ENCODE data around the gene ZNF285. TPM values are rescaled to one million over a fixed set of nuclear protein-coding genes. Genes with fewer than 3 reads are reported as not detected.

The ZNF285 gene
- total RNA-seq, 1 experiment from 2014 or later = not detected

DNA sequence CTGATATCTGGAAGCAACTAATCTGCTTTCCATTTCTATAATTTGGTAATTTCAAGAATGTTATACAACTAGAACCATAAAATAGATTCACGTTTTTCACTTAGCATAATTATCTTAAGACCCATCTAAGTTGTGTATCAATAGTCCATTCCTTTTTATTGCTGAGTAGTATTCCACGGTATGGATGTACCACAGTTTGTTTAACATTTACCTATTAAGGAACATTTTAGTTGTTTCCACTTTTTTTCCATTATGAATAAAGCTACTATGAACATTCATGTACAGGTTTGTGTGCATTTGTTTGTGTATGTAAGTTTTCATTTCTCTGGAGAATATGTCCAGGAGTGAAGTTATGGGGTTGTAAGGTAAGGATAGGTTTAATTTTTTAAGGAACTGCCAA, 26.6 kb downstream of the ZNF285 start (continued):
- TF ChIP-seq, protein P1, sequence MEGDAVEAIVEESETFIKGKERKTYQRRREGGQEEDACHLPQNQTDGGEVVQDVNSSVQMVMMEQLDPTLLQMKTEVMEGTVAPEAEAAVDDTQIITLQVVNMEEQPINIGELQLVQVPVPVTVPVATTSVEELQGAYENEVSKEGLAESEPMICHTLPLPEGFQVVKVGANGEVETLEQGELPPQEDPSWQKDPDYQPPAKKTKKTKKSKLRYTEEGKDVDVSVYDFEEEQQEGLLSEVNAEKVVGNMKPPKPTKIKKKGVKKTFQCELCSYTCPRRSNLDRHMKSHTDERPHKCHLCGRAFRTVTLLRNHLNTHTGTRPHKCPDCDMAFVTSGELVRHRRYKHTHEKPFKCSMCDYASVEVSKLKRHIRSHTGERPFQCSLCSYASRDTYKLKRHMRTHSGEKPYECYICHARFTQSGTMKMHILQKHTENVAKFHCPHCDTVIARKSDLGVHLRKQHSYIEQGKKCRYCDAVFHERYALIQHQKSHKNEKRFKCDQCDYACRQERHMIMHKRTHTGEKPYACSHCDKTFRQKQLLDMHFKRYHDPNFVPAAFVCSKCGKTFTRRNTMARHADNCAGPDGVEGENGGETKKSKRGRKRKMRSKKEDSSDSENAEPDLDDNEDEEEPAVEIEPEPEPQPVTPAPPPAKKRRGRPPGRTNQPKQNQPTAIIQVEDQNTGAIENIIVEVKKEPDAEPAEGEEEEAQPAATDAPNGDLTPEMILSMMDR (IDR thresholded peaks at IDR 0.05 in 2 of 3, conservative IDR thresholded peaks at IDR 0.05 in 1 of 3; ENCODE audit: borderline replicate concordance in 1 of 3, insufficient read depth in 1 of 3, low read depth in 2 of 3, low read length in 2 of 3) = no peak
- TF ChIP-seq YY1 (IDR thresholded peaks at IDR 0.05; ENCODE audit: extremely low read depth, insufficient replicate concordance, low read depth, low read length) (no peak), SP1 (IDR thresholded peaks at IDR 0.05; ENCODE audit: low read depth) (no peak), SIN3A (IDR thresholded peaks at IDR 0.05; ENCODE audit: low read depth) (no peak)
- TF ChIP-seq, protein P2, sequence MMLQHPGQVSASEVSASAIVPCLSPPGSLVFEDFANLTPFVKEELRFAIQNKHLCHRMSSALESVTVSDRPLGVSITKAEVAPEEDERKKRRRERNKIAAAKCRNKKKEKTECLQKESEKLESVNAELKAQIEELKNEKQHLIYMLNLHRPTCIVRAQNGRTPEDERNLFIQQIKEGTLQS (IDR thresholded peaks at IDR 0.05) = no peak
- TF ChIP-seq, protein P3, sequence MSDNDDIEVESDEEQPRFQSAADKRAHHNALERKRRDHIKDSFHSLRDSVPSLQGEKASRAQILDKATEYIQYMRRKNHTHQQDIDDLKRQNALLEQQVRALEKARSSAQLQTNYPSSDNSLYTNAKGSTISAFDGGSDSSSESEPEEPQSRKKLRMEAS (IDR thresholded peaks at IDR 0.05) = no peak

DNA sequence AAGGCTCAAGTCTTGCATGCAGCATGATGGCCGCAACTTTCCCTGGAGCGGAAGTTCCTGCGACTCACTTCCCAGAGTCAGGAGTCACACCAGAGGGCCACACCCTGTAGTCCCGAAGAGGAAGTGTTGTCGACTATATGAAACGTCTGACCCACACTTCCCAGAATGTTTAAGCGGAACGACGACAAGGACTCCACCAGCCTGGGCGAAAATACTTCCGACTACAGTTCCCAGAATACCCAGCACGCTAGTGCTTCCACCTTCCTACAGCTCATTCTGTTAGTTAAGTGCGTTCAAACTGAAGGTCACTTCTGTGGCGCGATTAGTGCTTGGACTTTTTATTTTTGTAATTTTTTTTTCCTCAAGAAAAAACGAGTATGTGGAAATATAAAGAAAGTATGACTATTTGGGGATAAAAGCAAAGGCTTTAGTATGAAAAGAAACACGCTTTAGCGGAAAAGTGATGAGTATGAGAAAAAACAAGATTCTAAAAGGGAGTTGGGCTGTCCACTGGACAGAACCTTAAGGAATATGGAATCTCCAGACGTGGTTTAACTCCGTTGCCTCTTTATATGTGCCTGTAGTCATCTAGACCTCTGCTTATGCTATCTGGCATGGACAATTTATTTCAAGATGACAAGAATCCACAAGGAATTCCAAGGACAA, 29.5 kb downstream of the ZNF285 start:
- Histone ChIP-seq H4K20me1 (ENCODE audit: insufficient read depth) (no peaks in the 10 kb centered on the region), H3K9me3 (ENCODE audit: control insufficient read depth in 1 of 2, insufficient read depth in 1 of 2, low read depth in 1 of 2, low read length in 2 of 2) (peaks cover 0 to 6% of the 10 kb centered on the region in 2 experiments; a peak in 1 of 4 replicates), H3K4me1 (ENCODE audit: control insufficient read depth in 1 of 2, insufficient read depth in 2 of 2, low read length in 2 of 2) (no peaks in the 10 kb centered on the region), H3K9ac (ENCODE audit: low read length) (no peak overlapping the region), H3K27ac (ENCODE audit: low read depth, low read length) (no peak overlapping the region), H3K9me2 (ENCODE audit: insufficient read depth) (no peaks in the 10 kb centered on the region), H3K4me2 (ENCODE audit: low read length) (no peak overlapping the region), H3K4me3 (replicated peaks in 1 of 2; ENCODE audit: low read depth in 1 of 2, low read length in 2 of 2) (no peak overlapping the region), H3K36me3 (ENCODE audit: control insufficient read depth in 1 of 2, insufficient read depth in 2 of 2, low read length in 2 of 2) (no peaks in the 10 kb centered on the region), H3K27me3 (ENCODE audit: insufficient read depth, low read length) (no peaks in the 10 kb centered on the region), H2AFZ (ENCODE audit: low read depth, low read length, poor library complexity, severe bottlenecking) (no peak overlapping the region), H3K79me2 (ENCODE audit: insufficient read depth, low read length) (no peaks in the 10 kb centered on the region)
- TF ChIP-seq, protein P2 (IDR thresholded peaks at IDR 0.05) = no peak
- no peak for TF ChIP-seq EZH2 (IDR thresholded peaks at IDR 0.05)
- TF ChIP-seq JUND (IDR thresholded peaks at IDR 0.05) = no peak
- TF ChIP-seq ZFX (IDR thresholded peaks at IDR 0.05) = no peak
- TF ChIP-seq SP1 (IDR thresholded peaks at IDR 0.05; ENCODE audit: low read depth) = no peak
- no peak for ATAC-seq
- no TSS peak for BruUV-seq (replicated peaks)
- ChIA-PET RAD21 (ENCODE audit: low non-redundant PET in 1 of 2, low total read pairs in 2 of 2, uncharacterized antibody in 2 of 2, unreplicated experiment in 2 of 2) (no interaction called here), CTCF (no interaction called here), POLR2A (no interaction called here)
- DNase-seq (ENCODE audit: low read depth, low spot score) = no peak
- intact Hi-C loops (cut with micrococcal nuclease) = no loop called here
